Measurements from ENCODE around the gene SUCLG2.
A peak's percentile ranks its signal among the peaks of the same experiment; 100 is the strongest.

The SUCLG2 gene

DNA sequence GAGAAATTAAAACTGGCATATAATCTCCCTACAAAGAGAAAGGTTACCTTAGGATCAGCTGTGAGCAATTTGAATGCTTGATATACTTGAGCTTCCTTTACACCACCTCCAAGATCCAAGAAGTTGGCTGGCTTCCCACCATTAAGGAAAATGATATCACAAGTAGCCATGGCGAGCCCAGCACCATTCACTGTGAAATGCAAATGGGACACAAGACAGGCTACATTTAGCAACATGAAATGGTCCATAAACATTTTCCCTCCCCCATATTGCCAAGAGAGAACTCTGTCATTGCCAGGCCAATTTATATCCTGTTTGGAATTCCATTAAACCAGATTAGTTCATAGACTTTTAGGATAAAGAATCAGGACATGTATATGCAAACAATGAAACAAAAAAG lies 158.7 kb downstream of the SUCLG2 start:
- DNase-seq: no peak

DNA sequence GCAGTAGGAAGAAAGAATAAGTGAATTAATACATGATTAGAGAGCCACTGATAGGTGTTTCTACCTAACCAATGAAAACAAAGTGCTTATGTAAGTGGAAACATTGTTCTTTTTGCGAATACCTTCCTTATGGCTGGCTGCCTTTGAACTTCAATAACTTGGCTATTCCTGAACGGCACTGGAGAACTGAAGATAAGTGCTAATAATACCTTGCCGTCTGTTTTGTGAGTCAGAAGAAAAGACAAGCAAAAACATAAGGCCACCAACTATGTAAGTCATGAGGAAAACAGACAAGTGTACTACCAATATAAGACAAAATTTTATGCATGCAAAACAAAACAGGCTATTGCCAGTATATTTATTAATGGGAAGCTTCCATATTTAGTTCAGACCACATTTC lies 160.6 kb downstream of the SUCLG2 start:
- no peak for DNase-seq

DNA sequence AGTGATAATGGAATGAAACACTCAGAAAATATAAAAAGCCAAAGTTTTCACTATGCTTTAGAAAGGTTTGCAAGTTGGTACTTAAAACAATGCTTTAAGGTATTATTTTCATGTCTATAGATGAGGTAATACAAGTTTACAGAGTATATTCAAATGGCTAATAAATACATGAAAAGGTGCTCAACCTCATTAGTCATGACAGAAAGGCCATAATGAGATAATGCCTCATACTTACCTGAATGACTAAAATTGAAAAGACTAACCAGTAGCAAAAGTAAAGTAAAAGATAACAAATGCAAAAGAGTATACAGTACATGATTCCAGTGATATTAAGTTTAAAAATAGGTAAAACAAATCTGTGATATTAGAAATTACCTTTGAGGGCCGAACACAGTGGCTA lies 163.8 kb downstream of the SUCLG2 start:
- no peak for DNase-seq

DNA sequence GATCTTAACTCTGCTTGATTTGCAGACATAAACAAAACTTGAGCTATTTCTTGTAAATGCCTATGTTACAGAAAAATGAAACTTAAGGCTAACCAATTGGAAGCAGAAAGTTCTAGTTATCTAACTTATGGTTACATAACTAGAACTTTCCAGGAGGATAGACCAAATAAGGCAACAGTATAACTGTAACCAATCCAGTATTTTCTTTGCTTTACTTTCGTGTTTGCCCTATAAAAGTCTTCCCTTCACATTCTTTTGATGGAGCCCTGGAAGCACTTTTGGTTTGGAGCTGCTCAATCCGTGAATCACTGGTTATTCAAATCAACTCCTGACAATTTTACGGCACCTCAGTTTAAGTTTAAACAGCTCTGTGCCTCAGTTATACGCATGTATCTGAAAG lies 164.6 kb downstream of the SUCLG2 start:
- DNase-seq: no peak

DNA sequence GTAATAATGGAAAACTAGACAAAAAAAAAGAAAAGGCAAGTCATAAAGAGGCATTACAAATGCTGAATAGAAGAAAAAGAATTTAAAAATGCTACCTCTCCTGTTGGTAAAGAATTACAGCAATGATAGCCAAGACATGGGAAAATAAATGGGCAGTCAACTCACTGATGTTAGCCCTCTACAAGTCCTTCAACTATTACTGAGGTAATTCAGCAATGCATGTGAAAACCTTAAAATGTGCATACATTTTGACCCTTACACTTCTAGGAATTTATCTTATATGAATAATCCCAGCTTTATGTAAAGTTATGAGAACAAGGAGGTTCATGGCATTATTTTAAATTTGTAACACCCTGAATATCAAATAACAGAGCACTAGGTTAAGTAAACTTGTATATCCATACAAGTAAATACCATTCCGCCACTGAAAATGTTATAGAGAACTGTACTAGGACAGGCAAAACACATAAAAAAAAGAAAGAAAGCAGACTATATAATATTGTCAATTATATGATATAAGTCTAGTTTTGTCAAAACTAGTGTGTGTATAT lies 166.8 kb downstream of the SUCLG2 start:
- no peak for DNase-seq

DNA sequence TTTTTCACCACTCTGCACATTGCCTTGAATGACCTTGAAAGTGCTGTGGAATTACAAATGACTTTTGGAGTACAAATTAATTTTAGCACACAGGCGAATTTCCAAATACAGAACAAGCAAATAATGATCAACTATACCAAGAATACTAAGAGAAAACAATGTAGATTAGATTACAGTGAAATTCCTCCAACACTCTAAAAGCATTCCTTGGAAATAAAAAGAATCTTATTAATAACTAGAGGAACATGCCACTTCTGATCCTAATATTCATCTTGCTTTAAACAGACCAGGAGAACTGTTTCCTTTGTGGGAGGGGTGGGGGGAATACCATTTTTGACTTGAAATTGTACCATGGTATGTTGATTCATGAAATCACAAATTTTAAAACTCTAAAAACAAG lies 167.5 kb downstream of the SUCLG2 start:
- no peak for DNase-seq

DNA sequence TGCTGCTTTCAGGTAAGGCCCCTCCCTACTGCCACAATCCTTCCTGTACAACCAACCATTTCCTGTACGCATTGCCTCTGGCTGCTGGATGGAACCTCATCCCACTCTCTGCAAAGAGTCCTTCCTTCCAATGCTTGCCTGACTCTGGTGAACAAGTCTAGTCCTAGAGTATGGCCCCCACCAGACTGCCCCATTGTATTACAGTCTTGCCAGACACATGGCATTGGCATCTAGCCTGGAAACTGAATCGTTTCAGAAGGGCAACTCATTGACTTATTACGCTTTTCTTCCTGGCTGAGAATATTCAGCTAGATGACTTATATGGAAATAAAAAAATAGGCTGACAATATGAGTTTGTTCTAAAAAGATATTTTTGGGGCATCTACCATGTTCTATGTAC lies 170.3 kb downstream of the SUCLG2 start:
- no peak for DNase-seq

DNA sequence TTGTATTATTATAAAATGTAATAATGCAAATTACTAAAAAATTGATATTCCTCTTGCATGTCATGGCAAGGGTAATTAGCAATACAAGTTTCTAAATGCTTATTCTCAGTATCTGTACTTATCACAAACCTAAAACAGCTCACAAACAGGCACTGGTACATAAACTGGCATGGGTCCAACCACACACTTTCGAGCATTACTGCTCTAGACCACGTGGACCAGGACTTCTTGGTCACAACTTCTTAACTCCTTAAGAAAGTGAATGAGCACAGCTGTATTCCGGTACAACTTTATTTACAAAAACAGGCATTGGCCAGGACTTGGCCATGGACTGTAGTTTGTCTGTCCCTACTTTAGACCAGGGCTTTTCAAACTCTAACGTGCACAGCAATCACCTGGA lies 173.3 kb downstream of the SUCLG2 start:
- DNase-seq: no peak

DNA sequence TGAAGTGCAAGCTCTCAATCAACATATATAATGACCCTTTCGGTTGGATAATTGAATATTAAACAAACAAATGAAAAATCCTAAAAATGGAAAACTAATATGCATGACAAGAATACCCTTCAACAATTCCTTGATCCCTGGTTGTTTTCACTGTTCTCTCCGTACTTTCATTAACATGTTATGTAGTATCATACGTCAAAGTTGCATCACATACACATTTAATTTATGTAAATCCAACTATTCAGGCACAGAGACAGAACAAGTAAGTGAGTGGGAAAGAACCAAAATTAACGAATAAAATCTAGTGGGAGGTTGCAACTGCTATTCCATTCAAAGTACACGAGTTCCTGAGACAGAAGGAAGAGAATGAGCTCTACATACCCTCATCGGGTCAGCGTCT lies 176.0 kb downstream of the SUCLG2 start:
- no peak for DNase-seq

DNA sequence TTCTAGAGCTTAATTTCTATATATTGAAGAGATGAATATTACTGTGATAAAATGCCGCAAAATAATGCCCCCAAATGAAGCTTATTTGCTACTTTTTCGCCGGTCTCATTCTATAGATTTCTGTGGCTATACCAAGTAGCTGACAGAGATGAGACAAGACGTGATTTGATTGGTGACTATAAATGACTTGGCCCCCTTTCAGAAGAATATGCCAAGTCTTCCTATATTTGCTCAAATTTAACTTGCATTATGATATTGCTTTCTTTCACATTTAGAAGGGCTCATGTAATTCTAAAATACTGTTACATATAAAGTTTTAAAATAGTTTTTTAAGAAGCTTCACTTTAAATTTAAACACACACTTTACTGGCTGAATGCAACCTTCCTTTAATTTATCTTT lies 180.1 kb downstream of the SUCLG2 start:
- no peak for DNase-seq

DNA sequence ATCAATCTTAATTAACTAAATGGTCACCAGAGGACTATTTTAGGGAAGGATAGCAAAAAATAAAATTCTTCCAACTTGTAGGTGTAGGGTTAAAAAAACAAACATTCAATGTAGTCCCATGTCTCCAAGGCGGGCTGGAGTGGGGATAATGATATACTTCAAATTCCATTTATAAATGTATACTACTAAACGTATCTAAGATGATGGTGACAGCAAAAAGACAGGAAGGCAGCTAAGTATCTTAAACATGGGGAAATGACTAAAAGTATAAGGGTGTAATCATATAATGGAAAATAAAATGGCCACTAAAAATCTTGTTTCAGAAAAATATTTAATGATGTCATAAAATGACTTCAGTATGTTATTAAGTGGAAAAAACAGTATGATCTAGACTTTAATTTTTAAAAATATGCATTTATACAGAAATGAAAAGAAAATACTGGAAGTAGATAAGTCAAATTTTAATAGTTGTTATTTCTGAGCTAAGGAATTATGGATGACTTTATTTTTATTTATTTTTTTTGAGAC lies 181.7 kb downstream of the SUCLG2 start:
- no peak for DNase-seq

DNA sequence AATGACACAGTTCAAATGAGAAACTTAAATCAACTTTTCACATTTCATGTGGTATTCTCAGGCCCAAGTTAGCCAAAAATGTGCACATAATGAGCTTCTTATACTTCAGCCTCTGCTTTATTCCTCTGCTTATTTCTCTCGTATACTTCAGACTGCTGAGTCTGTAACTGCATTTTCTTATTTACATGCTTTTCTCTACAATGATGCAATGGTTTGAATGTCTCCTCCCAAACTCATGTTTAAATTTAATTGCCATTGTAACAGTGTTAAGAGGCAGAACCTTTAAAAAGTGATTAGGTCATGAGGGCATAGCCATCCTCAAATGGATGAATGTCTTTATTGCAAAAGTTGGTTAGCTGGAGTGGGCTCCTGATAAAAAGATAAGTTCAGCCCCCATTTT lies 184.2 kb downstream of the SUCLG2 start:
- no peak for DNase-seq

DNA sequence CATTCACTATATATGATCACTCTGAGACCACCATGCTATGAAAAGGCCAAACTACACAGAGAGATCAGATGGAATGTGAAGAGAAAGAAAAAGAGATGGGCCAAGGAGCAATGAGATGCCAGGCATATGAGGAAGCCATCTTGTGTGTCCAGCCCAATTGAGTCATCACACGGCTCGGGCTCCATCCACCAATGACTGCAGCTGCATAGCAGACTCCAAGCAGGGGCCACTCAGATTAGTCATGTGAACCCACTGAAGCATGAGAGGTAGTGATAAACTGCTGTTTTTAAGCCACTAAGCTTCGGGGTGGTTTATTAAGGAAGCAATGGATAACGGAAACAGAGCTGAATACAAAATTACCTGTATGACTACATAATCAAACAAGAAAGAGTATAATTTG lies 185.9 kb downstream of the SUCLG2 start:
- DNase-seq: peak; percentile 39

DNA sequence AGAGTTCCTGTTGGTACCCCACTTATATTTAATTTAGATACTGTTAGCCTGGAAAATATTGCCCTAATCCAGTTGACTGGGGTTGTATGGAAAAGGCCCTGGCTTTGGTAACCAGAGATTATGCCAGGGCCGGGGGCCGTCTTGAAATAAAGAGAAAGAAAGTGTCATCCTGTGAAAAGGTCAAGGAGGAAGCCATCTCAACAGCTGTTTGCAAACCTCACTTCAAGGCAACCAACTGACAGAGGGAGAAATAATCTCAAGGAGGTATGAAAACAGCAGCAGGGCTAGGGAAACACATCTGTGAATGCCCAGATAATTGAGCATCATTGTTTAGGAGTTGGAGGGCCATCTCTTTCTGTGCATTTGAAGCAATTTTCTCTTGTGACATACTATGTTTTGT lies 190.8 kb downstream of the SUCLG2 start:
- DNase-seq: no peak

DNA sequence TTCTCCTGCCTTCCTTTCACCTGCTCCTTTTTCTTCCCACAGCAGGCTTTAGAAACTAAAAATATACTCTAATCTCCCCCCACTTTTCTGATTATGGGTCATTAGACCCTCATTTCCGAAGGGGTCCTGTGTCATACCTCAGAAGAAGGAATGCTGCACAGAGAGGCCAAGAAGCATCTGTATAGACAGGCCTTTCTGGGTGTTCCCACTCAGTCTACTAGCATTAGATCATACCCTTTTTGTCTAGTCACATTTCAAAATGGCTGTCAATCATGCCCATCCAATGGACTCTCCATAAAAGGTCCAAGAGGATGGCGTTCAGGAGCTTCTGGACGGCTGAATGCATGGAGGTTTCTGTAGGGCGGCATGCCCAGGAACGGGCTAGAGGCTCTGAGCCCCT lies 192.2 kb downstream of the SUCLG2 start:
- DNase-seq: peak; percentile 28

DNA sequence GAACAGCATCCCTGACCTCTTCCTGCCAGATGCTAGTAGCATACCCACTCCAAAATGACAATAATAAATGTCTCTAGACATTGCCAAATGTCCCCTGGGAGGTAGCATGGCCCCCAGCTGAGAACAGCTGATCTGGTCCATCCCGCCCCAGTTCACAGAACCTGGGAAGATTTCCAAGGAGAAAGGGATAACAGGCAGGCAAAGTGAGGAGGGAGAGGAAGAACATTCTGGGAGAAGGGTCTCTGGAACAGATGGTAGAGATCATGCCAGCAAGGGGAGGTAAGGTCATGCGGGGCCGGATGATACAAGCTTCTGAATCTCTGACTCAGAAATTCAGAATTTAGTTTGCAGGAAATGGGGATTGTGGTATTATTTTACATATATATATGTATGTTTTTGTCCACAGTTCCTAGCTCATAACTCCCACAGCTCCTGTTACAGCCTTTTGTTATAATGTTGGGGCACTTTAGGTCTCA lies 192.7 kb downstream of the SUCLG2 start:
- DNase-seq: peak; percentile 84

DNA sequence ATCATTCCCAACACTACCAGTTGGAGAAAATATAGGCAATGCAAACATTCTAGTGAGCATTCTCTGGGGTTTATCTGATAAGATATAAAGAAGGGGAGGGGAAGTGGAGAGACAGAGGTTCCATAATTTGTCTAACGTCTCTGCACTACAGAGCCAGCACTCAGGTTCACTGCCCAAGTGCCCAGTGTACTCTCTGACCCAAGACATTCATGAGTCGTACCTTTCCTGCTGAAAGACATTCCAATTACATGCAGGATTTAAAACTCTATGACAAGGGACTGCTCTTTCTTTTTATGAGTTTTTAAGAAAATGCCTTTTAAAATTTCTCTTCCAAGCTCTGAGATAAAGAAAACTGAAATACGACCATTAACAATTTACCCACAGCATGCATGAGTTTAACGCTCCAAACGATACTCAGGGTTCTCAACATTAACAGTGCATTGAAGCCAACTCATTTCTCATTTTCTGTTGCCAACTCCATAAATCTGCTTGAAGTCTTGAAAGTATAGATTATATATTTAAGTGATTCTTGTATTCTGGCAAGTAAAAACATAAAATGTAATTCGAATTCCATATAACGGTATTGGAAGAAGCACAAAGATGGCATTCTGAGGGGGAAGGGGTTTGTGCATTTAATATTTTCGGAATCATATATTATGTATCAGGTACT lies 193.4 kb downstream of the SUCLG2 start:
- DNase-seq: peak; percentile 53

DNA sequence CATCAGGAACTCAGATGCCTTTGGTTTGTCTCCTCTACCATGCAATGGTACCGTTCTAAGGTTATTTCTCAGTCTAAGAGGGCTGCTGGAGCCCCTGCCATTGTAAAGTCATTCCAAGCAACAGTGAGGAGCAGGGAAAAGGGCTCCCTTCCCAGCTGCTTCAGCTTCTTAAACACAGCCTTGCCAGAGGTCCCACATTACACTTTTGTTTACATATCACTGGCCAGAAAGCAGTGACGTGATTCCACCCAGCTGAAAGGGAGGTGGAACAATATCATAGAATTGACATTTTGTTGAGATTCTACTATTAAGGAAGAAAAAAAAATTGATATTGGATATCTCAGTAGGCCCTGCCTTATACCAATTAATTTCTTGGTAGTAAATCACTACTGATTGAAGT lies 194.6 kb downstream of the SUCLG2 start:
- DNase-seq: peak; percentile 56

DNA sequence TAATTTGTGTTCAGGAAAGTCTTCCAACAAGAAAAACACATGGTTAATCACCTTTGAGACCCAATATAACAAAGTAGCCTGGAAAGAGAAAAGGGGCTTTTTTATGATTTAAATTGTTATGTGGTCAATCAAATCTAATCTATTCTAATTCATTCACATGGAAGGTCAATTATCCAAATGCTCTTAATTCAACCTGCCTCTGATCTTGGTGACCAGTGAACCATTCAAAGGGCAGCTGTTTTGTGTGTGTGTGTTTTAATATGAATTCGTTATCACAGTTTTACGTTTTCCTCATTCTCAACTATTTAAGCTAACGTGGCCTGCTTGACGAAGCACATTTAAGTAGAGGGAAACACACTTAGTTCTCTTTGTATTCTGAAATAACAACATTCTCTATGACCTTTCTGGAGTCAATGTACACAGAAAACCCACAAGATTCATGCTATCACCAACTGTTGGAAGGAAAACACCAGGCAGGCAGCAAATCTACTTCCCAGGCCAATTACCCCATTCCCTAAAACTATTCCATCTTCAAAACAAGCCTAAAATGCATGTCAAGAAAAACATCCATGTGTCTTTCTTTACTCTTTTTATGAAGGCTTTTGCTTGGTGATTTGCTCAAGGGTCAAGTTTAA lies 195.4 kb downstream of the SUCLG2 start:
- no peak for DNase-seq

DNA sequence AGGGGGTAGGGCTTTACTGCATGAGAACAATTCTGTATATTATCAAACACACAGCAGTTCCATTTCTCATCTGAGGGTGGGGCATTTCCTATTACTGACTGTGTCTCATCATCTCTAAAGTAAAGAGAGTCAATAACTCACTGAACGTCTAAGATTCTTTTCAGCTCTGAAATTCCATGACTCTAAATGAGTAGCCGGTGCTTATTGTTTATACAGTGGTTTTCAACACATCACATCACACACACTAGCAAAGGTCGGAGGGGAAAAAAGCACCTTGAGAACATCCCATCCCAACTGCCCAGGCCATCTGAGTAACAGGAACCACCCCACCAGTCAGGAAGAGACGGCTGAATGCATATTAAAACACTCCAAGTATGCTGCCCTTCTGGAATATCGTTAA lies 196.0 kb downstream of the SUCLG2 start:
- peak; percentile 65 for DNase-seq

DNA sequence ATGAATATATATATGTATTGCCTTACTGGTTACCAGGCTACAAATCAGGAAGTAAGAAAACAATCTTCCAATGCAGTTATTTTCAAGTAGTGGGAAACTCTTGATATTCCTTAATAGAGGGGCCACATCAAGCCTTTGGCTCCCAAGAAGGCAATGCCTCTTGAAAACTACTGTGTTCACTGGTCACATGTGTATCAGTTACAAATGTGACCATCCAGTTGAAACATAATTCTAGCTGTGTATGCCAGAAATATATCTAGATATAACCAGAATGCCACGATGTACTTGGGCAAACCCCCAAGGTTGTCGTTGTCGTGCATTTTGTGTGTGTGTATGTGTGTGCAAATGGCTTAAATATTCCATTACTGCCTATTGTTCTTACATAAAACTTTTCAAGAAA lies 200.8 kb downstream of the SUCLG2 start:
- no peak for DNase-seq

DNA sequence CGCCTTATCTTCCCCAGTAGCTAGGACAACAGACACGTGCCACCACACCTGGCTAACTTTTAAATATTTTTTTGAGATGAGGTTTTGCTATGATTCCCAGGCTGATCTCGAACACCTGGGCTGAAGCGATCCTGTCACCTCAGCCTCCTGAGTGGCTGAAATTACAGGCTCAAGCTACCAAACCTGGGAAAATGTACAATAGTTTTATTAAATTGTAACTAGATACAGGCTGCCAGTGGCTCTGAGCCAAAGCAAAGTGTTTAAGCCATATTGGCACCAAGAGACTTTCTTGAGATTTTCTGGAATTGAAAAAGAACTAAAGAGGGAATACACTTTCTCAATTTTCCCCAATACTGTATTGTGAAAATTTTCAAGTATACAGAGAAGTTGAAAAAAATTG lies 204.3 kb downstream of the SUCLG2 start:
- no peak for DNase-seq

DNA sequence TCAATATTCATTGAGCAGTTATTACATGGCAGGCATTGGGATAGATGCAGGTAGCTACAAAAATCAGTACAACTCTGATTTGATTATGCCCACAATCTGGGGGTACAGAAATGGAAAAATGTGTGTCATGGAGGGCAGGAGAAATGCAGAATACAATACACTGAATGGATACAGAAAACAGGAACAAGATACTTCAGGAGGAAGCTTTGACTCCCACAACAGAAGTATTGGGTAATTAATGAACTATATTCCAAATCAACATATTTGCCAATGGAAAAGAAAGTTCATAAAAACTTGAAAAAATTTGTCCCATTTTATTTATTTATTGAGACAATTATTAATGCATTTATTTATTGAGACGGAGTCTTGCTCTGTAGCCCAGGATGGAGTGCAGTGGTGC lies 207.0 kb downstream of the SUCLG2 start:
- no peak for DNase-seq

DNA sequence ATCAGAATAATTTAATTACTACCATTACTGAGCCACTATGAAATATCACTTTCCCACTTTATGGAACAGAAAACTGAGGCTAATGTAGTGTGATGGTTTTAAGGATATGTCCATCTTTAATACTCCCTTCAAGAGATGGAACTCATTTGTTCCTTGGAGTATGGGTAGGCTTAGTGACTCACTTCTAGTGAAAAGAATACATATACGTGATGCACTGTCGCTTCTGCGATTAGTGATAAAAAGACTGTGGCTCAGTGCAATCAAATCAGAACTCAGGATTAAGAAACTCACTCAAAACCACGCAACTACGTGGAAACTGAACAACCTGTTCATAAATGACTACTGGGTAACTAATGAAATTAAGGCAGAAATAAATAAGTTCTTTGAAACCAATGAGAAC lies 216.6 kb downstream of the SUCLG2 start:
- DNase-seq: no peak

DNA sequence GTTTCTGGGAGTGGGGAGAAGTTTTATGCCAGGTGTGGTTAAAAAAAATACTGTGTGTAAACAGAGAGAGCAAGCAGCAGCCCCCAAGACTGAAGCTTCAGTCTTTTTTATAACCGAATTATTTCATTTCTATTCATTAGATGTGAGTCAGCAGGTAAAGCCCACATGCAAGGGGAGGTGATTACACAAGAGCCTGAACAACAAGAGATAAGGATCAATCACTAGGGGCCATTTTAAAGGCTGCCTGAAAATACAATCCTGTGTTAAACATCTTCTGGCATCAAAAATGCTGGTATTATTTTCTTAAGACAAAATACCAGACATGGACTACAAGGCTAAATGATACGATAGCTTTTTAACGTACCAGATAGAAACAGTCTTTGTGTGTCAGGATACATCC lies 217.3 kb downstream of the SUCLG2 start:
- no peak for DNase-seq
